Measurements from ENCODE around the gene CBFA2T3.
A peak's percentile ranks its signal among the peaks of the same experiment; 100 is the strongest.

Gene CBFA2T3

GRCh38 chr16:88927661-88928060 is 49.3 kb downstream of the CBFA2T3 start:
- no peak for DNase-seq (ENCODE audit: low read depth)
- TF ChIP-seq CTCF (conservative IDR thresholded peaks at IDR 0.05; ENCODE audit: low read depth, low read length): no peak
- H3K4me3 ChIP-seq (ENCODE audit: low read depth, low read length): no peak overlapping the region

- no peak overlapping the region for H3K4me3 ChIP-seq (ENCODE audit: low read depth, low read length)
- no peak for DNase-seq (ENCODE audit: low read depth)
- no peak for TF ChIP-seq CTCF (conservative IDR thresholded peaks at IDR 0.05; ENCODE audit: low read depth, low read length)
Measured at GRCh38 chr16:88927010-88927409, 50.0 kb downstream of the CBFA2T3 start.

GRCh38 chr16:88926374-88926990 is 50.5 kb downstream of the CBFA2T3 start:
- no peak for DNase-seq (ENCODE audit: low read depth)
- no peak for TF ChIP-seq CTCF (conservative IDR thresholded peaks at IDR 0.05; ENCODE audit: low read depth, low read length)
- H3K4me3 ChIP-seq (ENCODE audit: low read depth, low read length): no peak overlapping the region

GRCh38 chr16:88925540-88925887 is 51.5 kb downstream of the CBFA2T3 start:
- no peak for DNase-seq (ENCODE audit: low read depth)
- TF ChIP-seq CTCF (conservative IDR thresholded peaks at IDR 0.05; ENCODE audit: low read depth, low read length): no peak
- H3K4me3 ChIP-seq (ENCODE audit: low read depth, low read length): no peak overlapping the region

GRCh38 chr16:88924834-88925539 is 52.0 kb downstream of the CBFA2T3 start:
- TF ChIP-seq CTCF (conservative IDR thresholded peaks at IDR 0.05; ENCODE audit: low read depth, low read length): peak; percentile 64
- no peak overlapping the region for H3K4me3 ChIP-seq (ENCODE audit: low read depth, low read length)
- DNase-seq (ENCODE audit: low read depth): peak; percentile 93

GRCh38 chr16:88923926-88924833 is 52.8 kb downstream of the CBFA2T3 start:
- no peak for DNase-seq (ENCODE audit: low read depth)
- TF ChIP-seq CTCF (conservative IDR thresholded peaks at IDR 0.05; ENCODE audit: low read depth, low read length): no peak
- H3K4me3 ChIP-seq (ENCODE audit: low read depth, low read length): no peak overlapping the region
